H54 (cell line): ENCODE data around the gene LDB2.

ENCODE experiments used
- DNase-seq: peaks from one replicate; pipeline ENCODE4 v3.0.0; 2011; ENCODE audit warnings: low spot score, mixed read lengths; ENCODE audit not compliant: insufficient read length
- FAIRE-seq: peaks from 3 replicates; lab custom pipeline; 2011; peaks lifted over from hg19 to GRCh38; lab: Jason Lieb, UNC
- POLR2A ChIP-seq: IDR thresholded peaks from 2 replicates; pipeline ENCODE4 v1.6.1; 2011; ENCODE audit warnings: low read depth, mild to moderate bottlenecking, low read length

LDB2 gene

DNA sequence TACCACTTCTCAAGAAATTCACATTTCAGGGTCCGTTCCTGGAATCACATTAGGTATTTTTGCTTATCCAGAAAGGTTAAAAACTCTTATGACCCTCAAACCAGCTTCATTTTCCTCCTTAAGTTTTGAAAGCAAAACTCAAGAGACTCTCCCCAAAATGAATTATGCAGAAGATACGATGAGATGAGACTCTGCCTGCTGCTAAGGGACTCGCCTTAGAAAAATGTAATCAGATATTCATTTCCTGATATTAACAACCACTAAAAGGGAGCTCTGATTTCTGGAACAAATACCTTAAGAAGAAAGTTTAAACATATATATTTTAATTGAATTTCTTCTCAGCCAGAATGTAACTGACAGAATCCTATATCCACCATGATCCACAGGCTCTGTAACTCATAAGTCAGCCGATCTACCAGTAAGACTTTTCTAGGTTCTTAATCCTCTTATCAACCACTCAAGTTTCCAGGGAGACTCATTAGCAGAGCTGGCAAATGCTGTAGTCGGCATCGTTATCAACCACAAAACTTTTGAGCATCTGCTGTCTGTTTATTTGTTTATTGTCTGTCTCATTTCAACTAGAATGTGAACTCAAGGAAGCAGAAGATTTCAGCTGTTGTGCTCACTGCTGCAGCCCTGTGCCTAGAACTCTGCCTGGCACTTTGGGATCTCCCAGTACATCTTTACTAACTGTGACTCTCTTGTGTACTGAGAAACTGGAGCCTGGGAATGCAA is 112.5 kb downstream of the LDB2 start:
- no peak for TF ChIP-seq POLR2A
- FAIRE-seq (no peak), DNase-seq (no peak)

DNA sequence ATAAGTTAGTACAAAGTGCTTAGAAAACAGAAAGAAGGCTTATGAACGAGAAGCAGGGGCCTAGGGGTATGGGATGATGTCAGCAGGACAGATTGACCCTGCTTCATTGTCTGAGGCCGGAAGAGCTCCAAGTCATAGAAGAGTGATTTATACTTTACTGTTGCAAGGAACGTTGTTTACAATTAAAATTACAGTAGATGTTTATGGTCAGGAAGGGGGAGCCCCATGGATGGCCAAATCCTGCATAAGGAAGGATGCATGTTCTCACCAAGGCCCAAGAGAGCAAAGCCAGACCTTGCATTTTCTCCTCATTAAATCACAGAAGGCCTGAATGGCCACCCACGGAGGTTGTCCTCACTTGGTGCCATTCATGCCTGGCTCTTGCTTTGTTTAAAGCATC is 115.3 kb downstream of the LDB2 start:
- FAIRE-seq: no peak
- no peak for DNase-seq
- TF ChIP-seq POLR2A: no peak

DNA sequence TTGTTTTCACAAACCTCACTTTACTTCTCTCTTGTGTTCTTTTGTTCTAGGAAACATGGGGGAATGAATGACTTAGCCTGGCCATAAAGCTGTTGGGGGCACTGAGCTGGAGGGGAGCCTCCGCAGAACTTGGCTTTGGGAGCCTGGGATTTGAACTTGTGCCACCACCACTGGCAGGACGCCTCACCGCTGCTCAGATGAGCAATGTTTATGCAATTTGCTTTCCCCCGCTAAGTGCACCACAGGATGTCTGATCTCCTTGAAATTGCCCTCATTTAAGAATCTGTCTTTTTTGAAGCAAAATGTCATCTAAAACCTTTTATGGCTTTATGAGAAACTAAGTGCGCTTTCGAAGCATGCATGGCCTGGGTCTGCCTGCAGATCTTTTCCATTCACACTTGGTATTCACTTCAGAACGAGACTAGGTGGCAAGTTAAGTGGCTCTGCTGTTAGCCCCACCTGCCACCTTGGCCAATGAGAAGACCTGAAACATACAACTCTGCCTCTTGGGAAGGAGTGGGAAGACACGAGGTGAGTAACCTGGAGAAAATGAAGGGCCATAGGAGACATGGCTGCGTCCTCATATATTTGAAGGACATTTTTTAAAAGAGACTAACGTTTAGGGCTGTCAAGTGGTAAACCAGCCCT is 119.3 kb downstream of the LDB2 start:
- DNase-seq: no peak
- FAIRE-seq: no peak
- no peak for TF ChIP-seq POLR2A

DNA sequence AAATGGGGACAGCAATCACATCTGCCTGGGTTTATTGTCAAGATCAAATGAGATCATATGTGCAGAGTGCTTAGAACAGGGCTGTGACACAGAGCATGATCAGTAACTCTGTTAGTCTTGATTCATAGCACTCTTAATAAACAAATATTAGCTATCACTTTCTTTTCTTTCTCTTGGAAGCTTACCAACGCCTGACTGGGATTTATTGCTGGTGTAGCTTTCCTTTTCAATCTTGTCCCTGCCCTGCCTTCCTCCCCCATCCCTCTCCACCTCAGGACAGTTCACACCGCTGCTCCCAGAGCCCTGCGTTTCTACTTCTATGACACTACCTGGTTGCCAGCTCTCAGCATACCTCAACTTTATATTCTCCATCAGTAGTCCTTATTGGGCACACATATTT is 120.7 kb downstream of the LDB2 start:
- no peak for TF ChIP-seq POLR2A
- DNase-seq (no peak), FAIRE-seq (no peak)

- FAIRE-seq: no peak
- TF ChIP-seq POLR2A: no peak
Measured at GRCh38 chr4:16775411-16776154, 122.9 kb downstream of the LDB2 start.

DNA sequence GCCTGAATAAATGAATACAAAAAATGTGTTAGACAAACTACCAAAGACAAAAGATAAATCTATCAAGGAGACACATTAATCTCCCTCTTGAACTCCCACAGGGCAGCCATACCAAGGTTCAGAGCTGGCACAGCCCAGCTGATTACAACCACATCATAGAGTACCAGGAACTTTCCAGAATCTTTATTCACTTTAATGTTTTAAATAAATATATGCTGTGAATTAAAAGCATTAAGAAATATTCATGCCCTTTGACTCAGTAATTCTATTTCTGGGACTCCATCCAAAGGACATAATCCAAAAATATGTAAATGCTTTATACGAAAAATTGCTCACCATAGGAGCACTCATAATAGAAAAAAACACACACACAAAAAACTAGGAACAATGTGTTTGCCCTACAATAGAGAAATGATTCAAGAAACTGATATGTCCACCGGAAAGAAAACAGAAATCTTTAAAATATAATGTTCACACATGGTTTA is 126.0 kb downstream of the LDB2 start:
- DNase-seq (no peak), FAIRE-seq (no peak)
- no peak for TF ChIP-seq POLR2A

More at GRCh38 chr4:16775411-16776154, 122.9 kb downstream of the LDB2 start:
- DNase-seq: no peak

DNA sequence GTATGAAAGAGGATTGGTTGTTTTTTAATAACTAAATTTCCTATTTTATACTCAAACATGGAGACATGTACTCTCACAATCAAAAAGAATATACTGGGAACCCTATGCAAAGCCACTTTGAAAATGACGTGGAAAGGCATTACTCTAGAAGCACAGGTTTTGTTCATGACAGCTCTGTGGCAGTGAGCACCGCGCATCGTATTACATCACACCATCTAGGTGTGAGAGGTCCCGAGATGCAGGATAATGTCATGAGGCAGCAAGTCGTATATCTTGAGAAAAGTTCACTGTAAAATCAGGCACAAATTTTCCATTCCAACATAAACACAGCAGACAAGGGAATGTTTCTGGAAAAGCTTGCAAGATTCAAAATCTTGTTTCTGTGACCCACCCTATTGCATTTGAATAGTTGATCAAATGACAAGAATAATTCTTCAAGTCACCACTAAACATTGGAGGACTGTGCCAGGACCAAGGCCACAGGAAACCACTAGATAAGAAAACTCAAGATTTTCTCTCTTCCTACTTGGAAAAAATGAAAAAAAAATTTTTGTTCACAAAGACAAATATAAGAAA is 127.6 kb downstream of the LDB2 start:
- no peak for FAIRE-seq
- no peak for TF ChIP-seq POLR2A
- DNase-seq: no peak

GRCh38 chr4:16767861-16768260 is 130.6 kb downstream of the LDB2 start:
- DNase-seq (no peak), FAIRE-seq (no peak)
- TF ChIP-seq POLR2A: no peak

- no peak for FAIRE-seq
- no peak for TF ChIP-seq POLR2A
- DNase-seq: no peak
Measured at GRCh38 chr4:16767251-16767650, 131.2 kb downstream of the LDB2 start.

DNA sequence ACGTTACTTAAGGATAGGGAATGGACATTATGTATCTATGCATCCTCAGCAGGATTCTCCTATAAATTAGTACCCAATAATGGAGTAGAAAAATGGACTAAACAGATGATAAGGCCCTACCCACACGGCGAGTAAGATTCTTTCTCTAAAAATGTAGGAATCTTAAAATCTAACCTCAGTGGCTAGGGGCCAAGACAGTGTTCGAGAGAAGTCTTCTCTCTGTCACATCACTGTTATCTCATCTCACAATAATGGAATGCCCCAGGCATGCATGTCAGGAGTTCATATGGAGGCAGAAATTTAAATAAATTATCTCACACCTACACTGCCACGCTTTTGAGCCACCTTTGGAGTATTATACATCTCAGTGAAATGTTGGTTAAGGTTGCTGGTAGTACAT is 132.9 kb downstream of the LDB2 start:
- TF ChIP-seq POLR2A: no peak
- DNase-seq (no peak), FAIRE-seq (no peak)

- DNase-seq: no peak
- no peak for FAIRE-seq
- TF ChIP-seq POLR2A: no peak
Measured at GRCh38 chr4:16764622-16765021, 133.8 kb downstream of the LDB2 start.

DNA sequence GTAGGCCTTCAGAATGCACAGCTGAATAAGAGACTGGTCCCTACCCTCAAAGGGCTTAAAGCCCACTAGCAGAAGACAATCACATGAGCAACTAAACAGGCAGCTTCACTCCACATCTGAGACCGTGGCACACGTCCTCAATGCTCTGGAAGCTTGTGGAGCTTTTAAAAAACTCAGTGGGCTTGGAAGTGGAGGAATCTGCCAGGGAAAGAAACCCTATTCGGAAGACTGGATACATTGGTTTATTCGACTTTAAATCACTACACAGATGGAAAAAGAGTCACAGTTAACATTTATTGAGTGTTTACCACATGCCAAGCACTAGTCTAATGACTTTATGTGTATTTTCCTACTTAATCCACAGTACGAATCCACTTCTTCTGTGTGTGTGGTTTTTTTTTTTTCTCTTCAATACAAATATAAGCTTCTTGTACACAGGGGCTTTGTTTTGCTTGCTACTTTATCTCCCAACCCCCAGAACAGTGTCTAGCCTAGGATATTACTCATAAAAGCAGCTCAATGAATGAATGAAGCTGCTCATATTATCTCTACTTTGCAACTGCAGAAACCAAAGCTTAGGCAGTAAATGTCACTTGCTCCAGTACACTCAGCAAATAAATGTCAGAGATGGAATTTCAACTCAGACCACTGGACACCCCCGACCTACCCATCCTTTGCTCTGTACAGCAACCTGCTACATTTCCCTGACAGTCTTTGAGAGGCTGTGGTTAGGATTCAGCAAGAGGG is 137.7 kb downstream of the LDB2 start:
- DNase-seq: no peak
- TF ChIP-seq POLR2A: no peak
- FAIRE-seq: no peak

DNA sequence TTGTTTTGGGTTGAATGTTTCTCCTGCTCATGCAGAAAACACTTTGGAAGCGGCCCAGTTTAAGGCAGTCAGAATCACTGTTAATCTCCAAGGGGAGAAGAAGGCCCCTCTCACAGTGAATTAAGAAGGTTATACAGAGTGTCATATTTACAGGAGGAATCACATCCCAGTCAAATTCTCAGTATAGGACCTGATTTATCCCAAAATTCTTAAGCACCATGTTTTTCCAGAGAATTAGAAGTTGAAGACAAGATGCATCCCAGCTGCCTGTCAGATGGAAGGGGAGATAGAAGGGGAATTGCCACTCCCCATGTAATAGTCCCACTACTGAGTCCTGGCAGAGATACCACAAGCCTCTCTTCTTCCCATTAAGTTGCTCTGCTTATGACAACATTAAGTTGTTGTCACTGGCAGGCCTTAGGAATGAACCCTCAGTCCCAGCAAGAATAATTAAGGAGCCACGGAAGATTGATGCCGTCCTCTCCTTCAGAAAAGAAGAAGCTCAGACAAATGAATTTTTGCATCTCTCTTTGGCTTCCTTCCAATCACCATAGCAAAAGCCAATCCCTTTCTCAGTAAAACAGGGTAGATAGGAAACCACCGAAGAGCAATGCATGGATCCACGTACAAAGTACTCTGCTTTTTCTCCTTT is 138.4 kb downstream of the LDB2 start:
- no peak for FAIRE-seq
- no peak for TF ChIP-seq POLR2A
- DNase-seq: no peak
